HepG2 (cell line): ENCODE measurements around the gene PATL2. TPM values are rescaled to one million over a fixed set of nuclear protein-coding genes. Genes with fewer than 3 reads are reported as not detected.

Experiments used
- CCDC6 ChIP-seq: sonication (generic); formaldehyde crosslinking; IDR thresholded peaks from 2 replicates; pipeline ENCODE4 v1.8.1; 2022; ENCODE audit warnings: mild to moderate bottlenecking, missing genetic modification reagents, moderate library complexity
- IRF1 ChIP-seq: sonication (generic); formaldehyde crosslinking; IDR thresholded peaks from 2 replicates; pipeline ENCODE4 v1.4.0; 2020; ENCODE audit warnings: low read depth, mild to moderate bottlenecking, missing genetic modification reagents
- KDM5A ChIP-seq: fragments of 200-600 bp; sonication (generic); IDR thresholded peaks from 2 replicates; pipeline ENCODE4 v1.7.0; 2018; ENCODE audit warnings: antibody characterized with exemption, mild to moderate bottlenecking, low read length, borderline replicate concordance
- MEIS2 ChIP-seq: sonication (generic); formaldehyde crosslinking; IDR thresholded peaks from 2 replicates; pipeline ENCODE4 v1.9.0; 2021; ENCODE audit warnings: mild to moderate bottlenecking, missing genetic modification reagents
- NFKBIZ ChIP-seq: IDR thresholded peaks from 2 replicates; pipeline ENCODE4 v1.6.1; 2018; ENCODE audit warnings: missing genetic modification reagents, missing compliant biosample characterization
- YEATS4 ChIP-seq: sonication (generic); formaldehyde crosslinking; IDR thresholded peaks from 2 replicates; pipeline ENCODE4 v1.4.0; 2020; ENCODE audit warnings: missing genetic modification reagents, borderline replicate concordance
- ZKSCAN5 ChIP-seq: sonication (generic); formaldehyde crosslinking; IDR thresholded peaks from 2 replicates; pipeline ENCODE4 v1.5.1; 2020; ENCODE audit warnings: mild to moderate bottlenecking, missing genetic modification reagents
- ZNF280D ChIP-seq: sonication (generic); formaldehyde crosslinking; IDR thresholded peaks from 2 replicates; pipeline ENCODE4 v1.5.1; 2020; ENCODE audit warnings: mild to moderate bottlenecking, missing genetic modification reagents
- ZNF318 ChIP-seq: sonication (generic); formaldehyde crosslinking; IDR thresholded peaks from 2 replicates; pipeline ENCODE4 v1.4.0; 2020; ENCODE audit warnings: mild to moderate bottlenecking, missing genetic modification reagents
- ZNF552 ChIP-seq: sonication (generic); formaldehyde crosslinking; IDR thresholded peaks from 2 replicates; pipeline ENCODE4 v1.9.0; 2022; ENCODE audit warnings: missing genetic modification reagents, mild to moderate bottlenecking, borderline replicate concordance
- polyA plus RNA-seq, 8 experiments: library from polyadenylated mRNA; depleted of rRNA in 3 of 8; stranded (reverse) in 7 of 8; unstranded in 1 of 8; fragments of >200 nt; fragmentation: Illumina TruSeq in 4 of 8; extraction: Trizol in 4 of 8; gene quantifications; 2 replicates each; pipeline versions ENCODE4 v1.2.1 to v1.2.3, GENCODE V29; 2011 to 2016; ENCODE audit warnings: low read depth in 4 of 8, missing spikeins in 1 of 8, mixed read lengths in 1 of 8; ENCODE audit not compliant: insufficient read depth in 1 of 8
- total RNA-seq, 5 experiments: library from RNA; depleted of rRNA; stranded (reverse); fragments of >200 nt; fragmentation: Illumina TruSeq; extraction: Trizol; gene quantifications; 2 replicates each; pipeline ENCODE4 v1.2.3, GENCODE V29; 2016; ENCODE audit warnings: low read depth in 1 of 5
- TF ChIP-seq, protein P1 (sequence below): IDR thresholded peaks from 2 replicates; pipeline ENCODE4 v1.6.1; 2016; ENCODE audit warnings: missing compliant biosample characterization, missing genetic modification reagents, borderline replicate concordance
- TF ChIP-seq, protein P2 (sequence below): sonication (generic); formaldehyde crosslinking; IDR thresholded peaks from 2 replicates; pipeline ENCODE4 v1.8.0; 2022; ENCODE audit warnings: low read depth, missing genetic modification reagents

Gene PATL2
- total and polyA plus RNA-seq, 2 of the 13 experiments (the other 11 are each of a cell fraction or from before 2014, with no cell fraction given), result 0.15 to 0.53 TPM

- TF ChIP-seq ZNF318 (CRISPR knock-in tag) (no peak), NFKBIZ (no peak), CCDC6 (CRISPR knock-in tag) (no peak), ZNF552 (CRISPR knock-in tag) (no peak), KDM5A (peak; percentile 27; the same call in 1 of the 2 replicates), IRF1 (CRISPR knock-in tag) (no peak), MEIS2 (no peak; the same call in 1 of the 2 replicates), ZNF280D (CRISPR knock-in tag) (no peak), ZKSCAN5 (CRISPR knock-in tag) (no peak), YEATS4 (no peak)
- TF ChIP-seq, protein P1, sequence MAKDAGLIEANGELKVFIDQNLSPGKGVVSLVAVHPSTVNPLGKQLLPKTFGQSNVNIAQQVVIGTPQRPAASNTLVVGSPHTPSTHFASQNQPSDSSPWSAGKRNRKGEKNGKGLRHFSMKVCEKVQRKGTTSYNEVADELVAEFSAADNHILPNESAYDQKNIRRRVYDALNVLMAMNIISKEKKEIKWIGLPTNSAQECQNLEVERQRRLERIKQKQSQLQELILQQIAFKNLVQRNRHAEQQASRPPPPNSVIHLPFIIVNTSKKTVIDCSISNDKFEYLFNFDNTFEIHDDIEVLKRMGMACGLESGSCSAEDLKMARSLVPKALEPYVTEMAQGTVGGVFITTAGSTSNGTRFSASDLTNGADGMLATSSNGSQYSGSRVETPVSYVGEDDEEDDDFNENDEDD, result peak; percentile 29; the same call in 1 of the 2 replicates
- TF ChIP-seq, protein P2, sequence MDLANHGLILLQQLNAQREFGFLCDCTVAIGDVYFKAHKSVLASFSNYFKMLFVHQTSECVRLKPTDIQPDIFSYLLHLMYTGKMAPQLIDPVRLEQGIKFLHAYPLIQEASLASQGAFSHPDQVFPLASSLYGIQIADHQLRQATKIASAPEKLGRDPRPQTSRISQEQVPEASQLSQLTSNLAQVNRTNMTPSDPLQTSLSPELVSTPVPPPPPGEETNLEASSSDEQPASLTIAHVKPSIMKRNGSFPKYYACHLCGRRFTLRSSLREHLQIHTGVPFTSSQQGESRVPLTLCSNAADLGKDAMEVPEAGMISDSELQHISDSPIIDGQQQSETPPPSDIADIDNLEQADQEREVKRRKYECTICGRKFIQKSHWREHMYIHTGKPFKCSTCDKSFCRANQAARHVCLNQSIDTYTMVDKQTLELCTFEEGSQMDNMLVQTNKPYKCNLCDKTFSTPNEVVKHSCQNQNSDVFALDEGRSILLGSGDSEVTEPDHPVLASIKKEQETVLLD (CRISPR knock-in tag), result no peak; the same call in none of the 2 replicates
Measured at GRCh38 chr15:44662478-44663409, 48.4 kb downstream of the PATL2 start (continued).
